Right lobe of liver (tissue), 4 donors: ENCODE measurements around the gene UNC80.

Experiments used
- POLR2A ChIP-seq: fragments of 450-650 bp; IDR thresholded peaks from one replicate; pipeline ENCODE4 v1.6.1; 2017; ENCODE audit warnings: antibody characterized with exemption, mild to moderate bottlenecking
- TF ChIP-seq, protein P1 (sequence below), 4 donors: fragments of 200-600 bp in 3 of 4; fragments of 450-650 bp in 1 of 4; IDR thresholded peaks; one replicate each; pipeline versions ENCODE4 v1.5.1 to v1.8.0; 2016 to 2022; ENCODE audit warnings: antibody characterized with exemption in 4 of 4, mild to moderate bottlenecking in 2 of 4
- donor health status: DM: no; HTN: no; CAD: no.
- donor health status: DM: no; HTN: no; CAD: no.
- donor health status: DM: no; HTN: yes; CAD: no.

DNA sequence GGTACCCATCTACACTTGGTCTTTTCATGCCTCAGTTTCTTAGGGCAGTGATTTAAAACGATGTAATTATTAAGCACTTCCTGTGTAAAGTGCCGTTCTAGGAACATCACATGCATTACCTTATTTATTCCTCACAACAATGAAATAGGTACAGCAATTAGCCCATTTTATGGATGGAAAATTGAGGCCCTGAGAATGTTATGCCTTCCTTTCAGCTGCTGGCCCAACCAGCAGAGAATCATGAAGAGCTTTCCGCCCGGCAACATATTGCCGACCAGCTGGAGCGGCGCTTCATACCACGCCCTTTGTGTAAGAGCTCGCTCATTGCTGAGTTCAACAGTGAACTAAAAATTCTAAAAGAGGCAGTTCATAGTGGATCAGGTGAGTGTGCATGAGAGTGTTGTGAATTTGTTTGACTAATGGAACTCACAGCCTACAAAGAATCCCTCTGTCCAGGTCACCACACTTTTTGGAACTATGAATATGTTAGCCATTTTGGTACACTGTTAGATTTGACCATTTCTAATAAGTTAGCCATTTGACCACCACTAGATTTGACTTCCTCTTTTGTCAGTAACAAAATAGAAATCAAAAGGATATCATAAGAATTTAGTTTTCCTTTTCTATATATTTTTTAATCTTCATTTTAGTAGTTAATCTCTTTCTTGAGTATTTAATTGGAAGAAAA, 205.2 kb downstream of the UNC80 start:
- TF ChIP-seq, protein P1, sequence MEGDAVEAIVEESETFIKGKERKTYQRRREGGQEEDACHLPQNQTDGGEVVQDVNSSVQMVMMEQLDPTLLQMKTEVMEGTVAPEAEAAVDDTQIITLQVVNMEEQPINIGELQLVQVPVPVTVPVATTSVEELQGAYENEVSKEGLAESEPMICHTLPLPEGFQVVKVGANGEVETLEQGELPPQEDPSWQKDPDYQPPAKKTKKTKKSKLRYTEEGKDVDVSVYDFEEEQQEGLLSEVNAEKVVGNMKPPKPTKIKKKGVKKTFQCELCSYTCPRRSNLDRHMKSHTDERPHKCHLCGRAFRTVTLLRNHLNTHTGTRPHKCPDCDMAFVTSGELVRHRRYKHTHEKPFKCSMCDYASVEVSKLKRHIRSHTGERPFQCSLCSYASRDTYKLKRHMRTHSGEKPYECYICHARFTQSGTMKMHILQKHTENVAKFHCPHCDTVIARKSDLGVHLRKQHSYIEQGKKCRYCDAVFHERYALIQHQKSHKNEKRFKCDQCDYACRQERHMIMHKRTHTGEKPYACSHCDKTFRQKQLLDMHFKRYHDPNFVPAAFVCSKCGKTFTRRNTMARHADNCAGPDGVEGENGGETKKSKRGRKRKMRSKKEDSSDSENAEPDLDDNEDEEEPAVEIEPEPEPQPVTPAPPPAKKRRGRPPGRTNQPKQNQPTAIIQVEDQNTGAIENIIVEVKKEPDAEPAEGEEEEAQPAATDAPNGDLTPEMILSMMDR (IDR thresholded peaks at IDR 0.05), result no peak
- no peak for TF ChIP-seq POLR2A
